Stimulated activated CD8-positive, alpha-beta memory T cell treated with anti-CD3 and anti-CD28 coated beads, Interleukin-4, amount 100 ng/mL, for 4 hours (primary cell): ENCODE data around the gene MAPK12.
"Not testable (repeated sequence)": the region's sequence is repeated elsewhere in the genome, so short reads cannot be mapped to it uniquely, and the experiment has no call there.

Experiments used
- DNase-seq, 2 donors: peaks; one replicate each; pipeline ENCODE4 v3.0.0-alpha.2; 2020; ENCODE audit warnings: low read depth in 2 of 2, low spot score in 1 of 2

The MAPK12 gene

GRCh38 chr22:50217543-50218152 lies 43.8 kb downstream of the MAPK12 start:
- no peak for DNase-seq

- DNase-seq, result no peak
Observed at GRCh38 chr22:50216684-50217520, 44.6 kb downstream of the MAPK12 start.

GRCh38 chr22:50216055-50216683 lies 45.3 kb downstream of the MAPK12 start:
- no peak for DNase-seq

GRCh38 chr22:50215297-50216054 lies 46.0 kb downstream of the MAPK12 start:
- DNase-seq, result no peak

GRCh38 chr22:50213263-50213662 lies 48.2 kb downstream of the MAPK12 start:
- no peak for DNase-seq

GRCh38 chr22:50211147-50211546 lies 50.3 kb downstream of the MAPK12 start:
- no peak for DNase-seq

GRCh38 chr22:50210378-50211139 lies 50.9 kb downstream of the MAPK12 start:
- no peak for DNase-seq

GRCh38 chr22:50209893-50210292 lies 51.6 kb downstream of the MAPK12 start:
- DNase-seq, result peak; percentile 33 to 45

- no peak for DNase-seq
Observed at GRCh38 chr22:50208939-50209892, 52.3 kb downstream of the MAPK12 start.

GRCh38 chr22:50208430-50208938 lies 53.0 kb downstream of the MAPK12 start:
- no peak for DNase-seq

- DNase-seq, result no peak
Observed at GRCh38 chr22:50207383-50208140, 53.9 kb downstream of the MAPK12 start.

GRCh38 chr22:50206599-50206998 lies 54.9 kb downstream of the MAPK12 start:
- DNase-seq, result no peak

GRCh38 chr22:50205781-50206569 lies 55.5 kb downstream of the MAPK12 start:
- DNase-seq, result no peak

- DNase-seq, result not testable (repeated sequence)
Observed at GRCh38 chr22:50204998-50205397, 56.5 kb downstream of the MAPK12 start.

GRCh38 chr22:50204571-50204970 lies 56.9 kb downstream of the MAPK12 start:
- no peak for DNase-seq

GRCh38 chr22:50203288-50203687 lies 58.2 kb downstream of the MAPK12 start:
- DNase-seq, result no peak
